K562 (cell line): Measurements from ENCODE around the gene CACTIN. TPM values are rescaled to one million over a fixed set of nuclear protein-coding genes. Genes with fewer than 3 reads are reported as not detected.

ENCODE experiments used
- ATAC-seq: fragments of 200-7000 bp; cut with Tn5 transposase; 3 replicates; pipeline ENCODE4 v1.9.1; 2020; ENCODE audit warnings: moderate library complexity
- BruUV-seq: library from RNA; stranded (reverse); fragments of 400-500 nt; replicated peaks from 2 replicates; lab custom pipeline; 2021; lab: Mats Ljungman, UMichigan
- CTCF ChIA-PET: fragments of 300-600 bp; formaldehyde crosslinking; extraction: SDS; loops from one replicate; lab custom pipeline; 2021; ENCODE audit warnings: low intra/inter-chr PET ratio; lab: Yijun Ruan, JAX
- POLR2A ChIA-PET: fragments of 300-600, 350-650 bp; sonication (Branson Sonifier 250); formaldehyde crosslinking; extraction: SDS; loops from one replicate; lab custom pipeline; 2021; ENCODE audit warnings: antibody characterized with exemption, inconsistent platforms; lab: Yijun Ruan, JAX
- DNase-seq, 4 experiments: peaks; one replicate each; pipeline versions ENCODE4 v3.0.0 to v3.0.0-alpha.2; 2011 to 2018; ENCODE audit warnings: low spot score in 3 of 4, mixed read lengths in 3 of 4; ENCODE audit errors: extremely low read depth in 1 of 4
- FAIRE-seq: peaks from 2 replicates; lab custom pipeline; 2011; peaks lifted over from hg19 to GRCh38; lab: Jason Lieb, UNC
- H2AFZ ChIP-seq: 2 replicates; pipeline ENCODE4 v1.6.0; 2011; ENCODE audit warnings: low read depth, low read length, control low read depth, inconsistent platforms
- H3K27ac ChIP-seq: fragments of 200-600 bp; 3 replicates; pipeline ENCODE4 v1.8.0; 2011; ENCODE audit warnings: low read depth, mild to moderate bottlenecking, control low read depth, inconsistent platforms, low read length, moderate library complexity, mixed read lengths; ENCODE audit errors: extremely low read depth
- H3K27me3 ChIP-seq, 2 experiments: fragments of 300-600 bp in 1 of 2; 2 replicates in 1 of 2; 3 replicates in 1 of 2; pipeline versions ENCODE4 v1.6.0 to v1.8.0; 2011; ENCODE audit warnings: inconsistent platforms in 2 of 2, low read length in 2 of 2, mild to moderate bottlenecking in 1 of 2, mixed read lengths in 1 of 2, moderate library complexity in 1 of 2; ENCODE audit not compliant: control insufficient read depth in 2 of 2, insufficient read depth in 2 of 2
- H3K36me3 ChIP-seq: fragments of 300-600 bp; 3 replicates; pipeline ENCODE4 v1.8.0; 2011; ENCODE audit warnings: mild to moderate bottlenecking, low read length, inconsistent platforms; ENCODE audit not compliant: control insufficient read depth, insufficient read depth
- H3K4me1 ChIP-seq, 2 experiments: fragments of 200-600 bp in 1 of 2; replicated peaks in 1 of 2; 2 replicates in 1 of 2; 3 replicates in 1 of 2; pipeline versions ENCODE4 v1.5.1 to v1.8.0; 2011; ENCODE audit warnings: inconsistent platforms in 2 of 2, low read length in 2 of 2, mild to moderate bottlenecking in 1 of 2, mixed read lengths in 1 of 2, moderate library complexity in 1 of 2; ENCODE audit not compliant: control insufficient read depth in 2 of 2, insufficient read depth in 2 of 2
- H3K4me2 ChIP-seq: 2 replicates; pipeline ENCODE4 v1.6.1; 2011; ENCODE audit warnings: low read length, control low read depth, inconsistent platforms, mixed read lengths; ENCODE audit not compliant: insufficient read depth
- H3K4me3 ChIP-seq: fragments of 200-600 bp; sonication (generic), shearing (Covaris generic); 2 replicates; pipeline ENCODE4 v1.5.1; 2016; ENCODE audit warnings: control low read depth, inconsistent platforms
- H3K79me2 ChIP-seq: fragments of 200-600 bp; 3 replicates; pipeline ENCODE4 v1.8.0; 2011; ENCODE audit warnings: low read length, inconsistent platforms; ENCODE audit not compliant: control insufficient read depth, insufficient read depth
- H3K9ac ChIP-seq, 2 experiments: 2 replicates each; pipeline versions ENCODE4 v1.6.0 to v1.6.1; 2011; ENCODE audit warnings: low read depth in 2 of 2, low read length in 2 of 2, control low read depth in 1 of 2, inconsistent platforms in 1 of 2, mild to moderate bottlenecking in 1 of 2, mixed read lengths in 1 of 2; ENCODE audit not compliant: insufficient read depth in 1 of 2
- H3K9me1 ChIP-seq: one replicate; pipeline ENCODE4 v1.6.0; 2011; ENCODE audit warnings: inconsistent platforms, mild to moderate bottlenecking, low read length, moderate library complexity; ENCODE audit not compliant: control insufficient read depth, insufficient read depth
- H3K9me3 ChIP-seq: replicated peaks from 2 replicates; pipeline ENCODE4 v1.5.1; 2011; ENCODE audit warnings: low read depth, low read length, inconsistent platforms; ENCODE audit not compliant: control insufficient read depth, insufficient read depth
- H4K20me1 ChIP-seq: replicated peaks from 2 replicates; pipeline ENCODE4 v1.6.1; 2011; ENCODE audit warnings: low read length, inconsistent platforms, mixed read lengths; ENCODE audit not compliant: control insufficient read depth, insufficient read depth
- BMI1 ChIP-seq: fragments of 150-350 bp; IDR thresholded peaks from 2 replicates; pipeline ENCODE4 v1.6.1; 2014; ENCODE audit warnings: low read length
- C11orf30 ChIP-seq: fragments of 450-650 bp; IDR thresholded peaks from 2 replicates; pipeline ENCODE4 v1.6.1; 2016; ENCODE audit warnings: low read depth, mild to moderate bottlenecking
- CEBPB ChIP-seq: fragments of 450-650 bp; IDR thresholded peaks from 2 replicates; pipeline ENCODE4 v1.6.1; 2016; ENCODE audit warnings: missing genetic modification characterization, missing compliant biosample characterization
- GTF2E2 ChIP-seq: fragments of 200-800 bp; sonication (Bioruptor generic); IDR thresholded peaks from 2 replicates; pipeline ENCODE4 v1.6.1; 2016; ENCODE audit warnings: missing genetic modification characterization, missing compliant biosample characterization
- HCFC1 ChIP-seq: IDR thresholded peaks from 2 replicates; pipeline ENCODE4 v1.6.1; 2012; ENCODE audit warnings: low read depth, low read length, improper control_type of control experiment
- MAFF ChIP-seq: IDR thresholded peaks from 2 replicates; pipeline ENCODE4 v1.6.1; 2012; ENCODE audit warnings: low read length, improper control_type of control experiment
- MEF2A ChIP-seq: IDR thresholded peaks from 2 replicates; pipeline ENCODE4 v1.6.1; 2011; ENCODE audit warnings: low read depth, mild to moderate bottlenecking, low read length, moderate library complexity; ENCODE audit not compliant: control insufficient read depth
- MEIS2 ChIP-seq: fragments of 450-650 bp; IDR thresholded peaks from 2 replicates; pipeline ENCODE4 v1.6.1; 2014; ENCODE audit warnings: mild to moderate bottlenecking; ENCODE audit not compliant: partially characterized antibody
- PHB2 ChIP-seq: fragments of 450-650 bp; IDR thresholded peaks from 2 replicates; pipeline ENCODE4 v1.6.1; 2017; ENCODE audit warnings: low read depth
- PHF20 ChIP-seq: fragments of 450-650 bp; IDR thresholded peaks from 2 replicates; pipeline ENCODE4 v1.6.1; 2018; ENCODE audit not compliant: partially characterized antibody
- ZBTB8A ChIP-seq: fragments of 450-650 bp; IDR thresholded peaks from 2 replicates; pipeline ENCODE4 v1.6.1; 2018; ENCODE audit warnings: mild to moderate bottlenecking, moderate library complexity; ENCODE audit not compliant: partially characterized antibody
- ZFPM2 ChIP-seq: fragments of 250-450 bp; sonication (Bioruptor Pico); IDR thresholded peaks from 2 replicates; pipeline ENCODE4 v1.5.1; 2022; ENCODE audit warnings: mild to moderate bottlenecking
- ZNF121 ChIP-seq: sonication (generic); formaldehyde crosslinking; conservative IDR thresholded peaks from 2 replicates; pipeline ENCODE4 v1.8.0; 2022; ENCODE audit warnings: missing genetic modification reagents
- ZNF23 ChIP-seq: fragments of 250-450 bp; sonication (Bioruptor Pico); IDR thresholded peaks from 2 replicates; pipeline ENCODE4 v1.4.0; 2020; ENCODE audit warnings: mild to moderate bottlenecking
- ZNF239 ChIP-seq: fragments of 250-450 bp; sonication (Bioruptor Pico); IDR thresholded peaks from 2 replicates; pipeline ENCODE4 v1.4.0; 2020; ENCODE audit warnings: mild to moderate bottlenecking
- ZNF282 ChIP-seq: sonication (generic); formaldehyde crosslinking; IDR thresholded peaks from 2 replicates; pipeline ENCODE4 v1.8.1; 2023; ENCODE audit warnings: missing genetic modification reagents
- ZNF316 ChIP-seq: fragments of 450-650 bp; IDR thresholded peaks from 2 replicates; pipeline ENCODE4 v1.6.1; 2016
- ZSCAN29 ChIP-seq: fragments of 450-650 bp; IDR thresholded peaks from 2 replicates; pipeline ENCODE4 v1.6.1; 2017
- WGBS: fragments of 100-300 bp; shearing (Covaris generic); methylation state at CpG from one replicate; pipeline ENCODE4 v1.1.6; 2016; ENCODE audit warnings: low coverage, mixed read lengths; ENCODE audit not compliant: insufficient coverage; ENCODE audit errors: missing lambda C conversion rate; 5-methylcytosine and 5-hydroxymethylcytosine counted together
- in situ Hi-C: fragments of 300-500 bp; cut with MboI; formaldehyde crosslinking; loops from 4 replicates; pipeline ENCODE4 v1.15.0; 2018; ENCODE audit warnings: inconsistent platforms, mixed read lengths
- intact Hi-C: fragments of 100-400 bp; cut with micrococcal nuclease; formaldehyde crosslinking; loops from 2 replicates; pipeline ENCODE4 v1.14.2; 2022
- polyA plus RNA-seq, 8 experiments: library from polyadenylated mRNA; depleted of rRNA in 4 of 8; stranded (reverse) in 5 of 8; unstranded in 3 of 8; fragments of >200 nt; fragmentation: Nextera tagmentation in 2 of 8; fragmentation: Illumina TruSeq in 1 of 8; extraction: Ambion mirVana in 2 of 8; extraction: Trizol in 1 of 8; gene quantifications; 2 replicates each; pipeline versions ENCODE4 v1.2.1 to v1.2.3, GENCODE V29; 2011 to 2014; ENCODE audit warnings: inconsistent platforms in 1 of 8, missing spikeins in 1 of 8
- total RNA-seq, 7 experiments: library from RNA; depleted of rRNA in 6 of 7; stranded (reverse); fragments of >200 nt in 6 of 7; fragmentation: Illumina TruSeq in 2 of 7; extraction: Trizol in 2 of 7; gene quantifications; 2 replicates each; pipeline versions ENCODE4 v1.2.1 to v1.2.3, GENCODE V29; 2011 to 2021; ENCODE audit warnings: low replicate concordance in 1 of 7
- TF ChIP-seq, protein P1 (sequence below): fragments of 450-650 bp; formaldehyde crosslinking; IDR thresholded peaks from 2 replicates; pipeline ENCODE4 v1.4.0; 2020; ENCODE audit warnings: mild to moderate bottlenecking, mixed read lengths

Gene CACTIN
- total and polyA plus RNA-seq, 9 of the 15 experiments (the other 6 are each of a cell fraction or from before 2014, with no cell fraction given), result 0.15 to 49.2 (median 15.0) TPM

GRCh38 chr19:3633559-3633988 lies 7.0 kb upstream of the CACTIN start (continued):
- TF ChIP-seq ZNF282 (CRISPR knock-in tag), result no peak
- no peak for TF ChIP-seq ZNF121 (CRISPR knock-in tag)
- TF ChIP-seq, all 486 proteins: peak for 0

- Histone ChIP-seq H3K4me1 (peaks cover 0 to 54% of the 10 kb centered on the region in 2 experiments; a peak in 2 of 5 replicates), H3K4me3 (no peak overlapping the region), H3K9ac (no peak overlapping the region), H2AFZ (no peak overlapping the region), H3K9me1 (no peaks in the 10 kb centered on the region), H4K20me1 (no peaks in the 10 kb centered on the region), H3K79me2 (no peaks in the 10 kb centered on the region), H3K36me3 (peaks cover 25% of the 10 kb centered on the region; the same call in 1 of the 3 replicates), H3K27ac (no peak overlapping the region), H3K4me2 (no peak overlapping the region), H3K27me3 (no peaks in the 10 kb centered on the region), H3K9me3 (no peaks in the 10 kb centered on the region)
- TF ChIP-seq MEF2A (no peak), ZFPM2 (CRISPR knock-in tag) (no peak), C11orf30 (no peak), PHB2 (no peak), MAFF (no peak), ZSCAN29 (no peak), BMI1 (no peak), HCFC1 (no peak), CEBPB (tag) (no peak), ZBTB8A (no peak), ZNF23 (CRISPR knock-in tag) (no peak), ZNF316 (no peak), MEIS2 (no peak), GTF2E2 (tag) (no peak), ZNF239 (CRISPR knock-in tag) (no peak), PHF20 (no peak)
- TF ChIP-seq, protein P1, sequence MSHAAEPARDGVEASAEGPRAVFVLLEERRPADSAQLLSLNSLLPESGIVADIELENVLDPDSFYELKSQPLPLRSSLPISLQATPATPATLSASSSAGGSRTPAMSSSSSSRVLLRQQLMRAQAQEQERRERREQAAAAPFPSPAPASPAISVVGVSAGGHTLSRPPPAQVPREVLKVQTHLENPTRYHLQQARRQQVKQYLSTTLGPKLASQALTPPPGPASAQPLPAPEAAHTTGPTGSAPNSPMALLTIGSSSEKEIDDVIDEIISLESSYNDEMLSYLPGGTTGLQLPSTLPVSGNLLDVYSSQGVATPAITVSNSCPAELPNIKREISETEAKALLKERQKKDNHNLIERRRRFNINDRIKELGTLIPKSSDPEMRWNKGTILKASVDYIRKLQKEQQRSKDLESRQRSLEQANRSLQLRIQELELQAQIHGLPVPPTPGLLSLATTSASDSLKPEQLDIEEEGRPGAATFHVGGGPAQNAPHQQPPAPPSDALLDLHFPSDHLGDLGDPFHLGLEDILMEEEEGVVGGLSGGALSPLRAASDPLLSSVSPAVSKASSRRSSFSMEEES (CRISPR knock-in tag), result no peak
- CTCF ChIA-PET, result no interaction called here
- FAIRE-seq (no peak), DNase-seq (no peak), ATAC-seq (no peak)
- intact Hi-C loops (no loop called here), in situ Hi-C loops (no loop called here)
- no TSS peak for BruUV-seq
- POLR2A ChIA-PET, result interaction anchor here (0.6 to 1.0 kb wide), 2 partner anchors 11 to 105 kb away, joined by 3 read pairs; no protein-coding TSS in a partner anchor
- WGBS, result 87% methylated on average over 23 of the region's 50 CpGs
Measured at GRCh38 chr19:3632739-3633558, 6.4 kb upstream of the CACTIN start.
